Ascending aorta (tissue), 2 donors: ENCODE data around the gene ACSF3. TPM values are rescaled to one million over a fixed set of nuclear protein-coding genes. Genes with fewer than 3 reads are reported as not detected.
A peak's percentile ranks its signal among the peaks of the same experiment; 100 is the strongest.

Experiments
- DNase-seq, 2 donors: peaks; one replicate each; pipeline ENCODE4 v3.0.0-alpha.2; 2019; ENCODE audit warnings: low spot score in 2 of 2
- H3K27ac ChIP-seq, 2 donors: fragments of 200-600 bp; sonication (generic); one replicate each; pipeline ENCODE4 v1.5.1; 2016 to 2017; ENCODE audit warnings: mild to moderate bottlenecking in 1 of 2
- H3K27me3 ChIP-seq: fragments of 200-600 bp; sonication (generic); one replicate; pipeline ENCODE4 v1.5.1; 2017
- H3K36me3 ChIP-seq, 2 donors: fragments of 200-600 bp; sonication (generic); one replicate each; pipeline ENCODE4 v1.5.1; 2016
- H3K4me1 ChIP-seq, 2 donors: fragments of 200-600 bp; sonication (generic); one replicate each; pipeline ENCODE4 v1.5.1; 2016 to 2017; ENCODE audit warnings: mild to moderate bottlenecking in 1 of 2
- H3K4me3 ChIP-seq, 2 donors: fragments of 200-600 bp; sonication (generic); one replicate each; pipeline ENCODE4 v1.5.1; 2016 to 2017; ENCODE audit warnings: mild to moderate bottlenecking in 1 of 2
- H3K9me3 ChIP-seq, 2 donors: fragments of 200-600 bp; sonication (generic); one replicate each; pipeline ENCODE4 v1.5.1; 2016
- CTCF ChIP-seq, 3 experiments: fragments of 200-600 bp in 2 of 3; fragments of 450-650 bp in 1 of 3; sonication (generic) in 2 of 3; IDR thresholded peaks; one replicate each; pipeline ENCODE4 v1.5.1; 2016 to 2019; ENCODE audit warnings: antibody characterized with exemption in 3 of 3, mild to moderate bottlenecking in 1 of 3, moderate library complexity in 1 of 3
- intact Hi-C: fragments of 100-400 bp; cut with DNase I; formaldehyde crosslinking; loops from one replicate; pipeline ENCODE4 v1.15.1; 2023
- total RNA-seq: library from RNA; depleted of rRNA; stranded (reverse); fragments of >200 nt; gene quantifications from one replicate; pipeline ENCODE4 v1.1.0, GENCODE V29; 2016

Gene ACSF3
- total RNA-seq, 1 donor from 2014 or later = 5.2 TPM

GRCh38 chr16:89152831-89153700, 59.4 kb downstream of the ACSF3 start:
- no peak for DNase-seq
- H3K27ac ChIP-seq = no peak overlapping the region
- TF ChIP-seq CTCF (IDR thresholded peaks at IDR 0.05) = no peak

GRCh38 chr16:89153848-89154271, 60.2 kb downstream of the ACSF3 start:
- intact Hi-C loops = no loop called here
- peaks cover 12 to 21% of the 10 kb centered on the region in 2 donors for H3K4me1 ChIP-seq
- no peak for TF ChIP-seq CTCF (IDR thresholded peaks at IDR 0.05)
- no peaks in the 10 kb centered on the region for H3K9me3 ChIP-seq
- no peak overlapping the region for H3K27ac ChIP-seq
- peaks cover 19 to 37% of the 10 kb centered on the region in 2 donors for H3K36me3 ChIP-seq
- no peak for DNase-seq
- H3K4me3 ChIP-seq = no peak overlapping the region
- no peaks in the 10 kb centered on the region for H3K27me3 ChIP-seq

More at GRCh38 chr16:89152831-89153700, 59.4 kb downstream of the ACSF3 start:
- no peak overlapping the region for H3K4me3 ChIP-seq
- H3K27me3 ChIP-seq = no peaks in the 10 kb centered on the region
- no peaks in the 10 kb centered on the region for H3K9me3 ChIP-seq
- intact Hi-C loops = no loop called here
- H3K36me3 ChIP-seq = peaks cover 26 to 44% of the 10 kb centered on the region in 2 donors
- peaks cover 12 to 21% of the 10 kb centered on the region in 2 donors for H3K4me1 ChIP-seq

GRCh38 chr16:89154390-89155183, 60.9 kb downstream of the ACSF3 start:
- Histone ChIP-seq H3K27me3 (no peaks in the 10 kb centered on the region), H3K4me3 (no peak overlapping the region), H3K36me3 (peaks cover 15 to 30% of the 10 kb centered on the region in 2 donors), H3K9me3 (no peaks in the 10 kb centered on the region), H3K4me1 (peaks cover 12 to 21% of the 10 kb centered on the region in 2 donors), H3K27ac (no peak overlapping the region)
- no peak for TF ChIP-seq CTCF (IDR thresholded peaks at IDR 0.05)
- DNase-seq = no peak
- intact Hi-C loops = no loop called here

- TF ChIP-seq CTCF (IDR thresholded peaks at IDR 0.05) = no peak
- H3K27me3 ChIP-seq = no peaks in the 10 kb centered on the region
- intact Hi-C loops = no loop called here
- peaks cover 11 to 23% of the 10 kb centered on the region in 2 donors for H3K36me3 ChIP-seq
- H3K4me3 ChIP-seq = no peak overlapping the region
- peaks cover 12 to 21% of the 10 kb centered on the region in 2 donors for H3K4me1 ChIP-seq
- no peaks in the 10 kb centered on the region for H3K9me3 ChIP-seq
- peak; percentile 39 to 74 for DNase-seq
- peak overlapping the region in 1 of 2 donors; percentile 44 for H3K27ac ChIP-seq
Observed at GRCh38 chr16:89155184-89155679, 61.6 kb downstream of the ACSF3 start.

GRCh38 chr16:89155851-89156739, 62.4 kb downstream of the ACSF3 start:
- Histone ChIP-seq H3K36me3 (peaks cover 2 to 15% of the 10 kb centered on the region in 2 donors), H3K4me3 (no peak overlapping the region), H3K9me3 (no peaks in the 10 kb centered on the region), H3K27ac (peak overlapping the region in 1 of 2 donors; percentile 44), H3K27me3 (no peaks in the 10 kb centered on the region), H3K4me1 (peaks cover 12 to 21% of the 10 kb centered on the region in 2 donors)
- no peak for TF ChIP-seq CTCF (IDR thresholded peaks at IDR 0.05)
- intact Hi-C loops = no loop called here
- no peak for DNase-seq
